Esophagus muscularis mucosa (tissue), 4 donors: ENCODE data around the gene THBS1. TPM values are rescaled to one million over a fixed set of nuclear protein-coding genes. Genes with fewer than 3 reads are reported as not detected.
A peak's percentile ranks its signal among the peaks of the same experiment; 100 is the strongest.

Experiments
- DNase-seq: peaks from one replicate; pipeline ENCODE4 v3.0.0-alpha.2; 2017; ENCODE audit errors: extremely low spot score
- H3K27ac ChIP-seq, 4 donors: fragments of 200-600 bp; sonication (generic); replicated peaks in 1 of 4; 1 replicate in 3 of 4; 2 replicates in 1 of 4; pipeline ENCODE4 v1.5.1; 2016 to 2019; ENCODE audit warnings: mild to moderate bottlenecking in 1 of 4
- H3K27me3 ChIP-seq, 4 donors: fragments of 200-600 bp; sonication (generic); one replicate each; pipeline versions ENCODE4 v1.5.1 to v1.6.0; 2016 to 2019
- H3K36me3 ChIP-seq, 4 donors: fragments of 200-600 bp; sonication (generic); one replicate each; pipeline ENCODE4 v1.5.1; 2016 to 2019
- H3K4me1 ChIP-seq, 4 donors: fragments of 200-600 bp; sonication (generic); one replicate each; pipeline ENCODE4 v1.5.1; 2016 to 2019
- H3K4me3 ChIP-seq, 4 donors: fragments of 200-600 bp; sonication (generic); 1 replicate in 2 of 4; 2 replicates in 2 of 4; pipeline ENCODE4 v1.5.1; 2016 to 2019; ENCODE audit warnings: mild to moderate bottlenecking in 4 of 4, moderate library complexity in 1 of 4
- H3K9me3 ChIP-seq, 4 donors: fragments of 200-600 bp; sonication (generic); 1 replicate in 3 of 4; 2 replicates in 1 of 4; pipeline ENCODE4 v1.5.1; 2016 to 2019
- CTCF ChIP-seq, 3 experiments: fragments of 200-600 bp in 2 of 3; fragments of 450-650 bp in 1 of 3; sonication (generic) in 2 of 3; IDR thresholded peaks; one replicate each; pipeline ENCODE4 v1.5.1; 2017 to 2019; ENCODE audit warnings: antibody characterized with exemption in 3 of 3, mild to moderate bottlenecking in 2 of 3, moderate library complexity in 1 of 3
- EP300 ChIP-seq: sonication (generic); formaldehyde crosslinking; IDR thresholded peaks from one replicate; pipeline ENCODE4 v1.6.1; 2017; ENCODE audit warnings: antibody characterized with exemption
- POLR2A ChIP-seq: fragments of 450-650 bp; IDR thresholded peaks from one replicate; pipeline ENCODE4 v1.6.1; 2017; ENCODE audit warnings: antibody characterized with exemption, moderate library complexity, mild to moderate bottlenecking, low read depth
- POLR2AphosphoS5 ChIP-seq, 2 donors: sonication (generic); formaldehyde crosslinking; IDR thresholded peaks; one replicate each; pipeline ENCODE4 v1.6.1; 2017; ENCODE audit warnings: antibody characterized with exemption in 2 of 2
- WGBS: methylation state at CpG from one replicate; pipeline ENCODE4 v1.1.5; 2018; 5-methylcytosine and 5-hydroxymethylcytosine counted together
- intact Hi-C: fragments of 100-400 bp; cut with DNase I; formaldehyde crosslinking; loops from one replicate; pipeline ENCODE4 v1.15.1; 2023
- total RNA-seq, 4 donors: library from RNA; depleted of rRNA; stranded (reverse); fragments of >200 nt; gene quantifications; one replicate each; pipeline versions ENCODE4 v1.1.0 to v1.2.1, GENCODE V29; 2016

THBS1 gene
- total RNA-seq, 4 donors from 2014 or later, result 188 to 4,072 (median 270) TPM

- Histone ChIP-seq H3K27ac (peak overlapping the region; percentile 87 to 96 (median 94)), H3K27me3 (peaks cover 0 to 3% (median 0%) of the 10 kb centered on the region in 4 donors), H3K4me1 (peaks cover 33 to 72% (median 69%) of the 10 kb centered on the region in 4 donors), H3K4me3 (peak overlapping the region; percentile 61 to 90 (median 77)), H3K36me3 (peaks cover 13 to 46% (median 42%) of the 10 kb centered on the region in 4 donors), H3K9me3 (peaks cover 0 to 3% (median 0%) of the 10 kb centered on the region in 4 donors)
- DNase-seq, result no peak
- TF ChIP-seq POLR2AphosphoS5 (IDR thresholded peaks at IDR 0.05) (no peak), EP300 (no peak), POLR2A (no peak), CTCF (IDR thresholded peaks at IDR 0.05) (no peak)
- WGBS, result 15% methylated on average over 18 of the region's 18 CpGs
- intact Hi-C loops, result loop anchor here (2.0 to 10.0 kb wide), 5 partner anchors 101 to 877 kb away; no protein-coding TSS in a partner anchor
Measured at GRCh38 chr15:39581242-39581792, 438 bp downstream of the THBS1 start.

GRCh38 chr15:39581793-39582285, 960 bp downstream of the THBS1 start:
- H3K27me3 ChIP-seq, result peaks cover 0 to 3% (median 0%) of the 10 kb centered on the region in 4 donors
- H3K27ac ChIP-seq, result peak overlapping the region; percentile 87 to 96 (median 94)
- H3K4me1 ChIP-seq, result peaks cover 38 to 78% (median 75%) of the 10 kb centered on the region in 4 donors
- DNase-seq, result peak; percentile 92
- H3K9me3 ChIP-seq, result peaks cover 0 to 3% (median 0%) of the 10 kb centered on the region in 4 donors
- WGBS, result 33% methylated on average over 7 of the region's 13 CpGs
- H3K4me3 ChIP-seq, result peak overlapping the region; percentile 61 to 90 (median 77)
- intact Hi-C loops, result loop anchor here (2.0 to 10.0 kb wide), 5 partner anchors 100 to 877 kb away; no protein-coding TSS in a partner anchor
- H3K36me3 ChIP-seq, result peaks cover 13 to 51% (median 48%) of the 10 kb centered on the region in 4 donors
- TF ChIP-seq EP300 (no peak), POLR2AphosphoS5 (IDR thresholded peaks at IDR 0.05) (peak in 1 of 2 donors; percentile 39), CTCF (IDR thresholded peaks at IDR 0.05) (peak; percentile 41 to 58 (median 50)), POLR2A (peak; percentile 16)

- Histone ChIP-seq H3K4me1 (peaks cover 44 to 84% (median 80%) of the 10 kb centered on the region in 4 donors), H3K9me3 (peaks cover 0 to 3% (median 0%) of the 10 kb centered on the region in 4 donors), H3K36me3 (peaks cover 18 to 57% (median 53%) of the 10 kb centered on the region in 4 donors), H3K27me3 (peaks cover 0 to 3% (median 0%) of the 10 kb centered on the region in 4 donors), H3K27ac (peak overlapping the region; percentile 87 to 96 (median 94)), H3K4me3 (peak overlapping the region; percentile 61 to 90 (median 77))
- no peak for TF ChIP-seq POLR2A
- no peak for TF ChIP-seq CTCF (IDR thresholded peaks at IDR 0.05)
- peak; percentile 20 to 66 for TF ChIP-seq POLR2AphosphoS5 (IDR thresholded peaks at IDR 0.05)
- intact Hi-C loops, result loop anchor here (5.0 to 10.0 kb wide), 3 partner anchors 100 to 878 kb away; no protein-coding TSS in a partner anchor
- WGBS, result 45% methylated on average over 20 of the region's 20 CpGs
- peak; percentile 92 for DNase-seq
Measured at GRCh38 chr15:39582286-39582976, 1.6 kb downstream of the THBS1 start.

GRCh38 chr15:39582977-39583595, 2.2 kb downstream of the THBS1 start:
- H3K36me3 ChIP-seq, result peaks cover 25 to 64% (median 60%) of the 10 kb centered on the region in 4 donors
- peaks cover 0 to 3% (median 0%) of the 10 kb centered on the region in 4 donors for H3K27me3 ChIP-seq
- intact Hi-C loops, result loop anchor here (5.0 to 10.0 kb wide), 3 partner anchors 99 to 878 kb away; no protein-coding TSS in a partner anchor
- peaks cover 46 to 88% (median 82%) of the 10 kb centered on the region in 4 donors for H3K4me1 ChIP-seq
- H3K27ac ChIP-seq, result peak overlapping the region; percentile 87 to 96 (median 94)
- TF ChIP-seq EP300, result no peak
- peak; percentile 13 for TF ChIP-seq POLR2A
- H3K9me3 ChIP-seq, result peaks cover 0 to 3% (median 0%) of the 10 kb centered on the region in 4 donors
- WGBS, result 47% methylated on average over 4 of the region's 4 CpGs
- DNase-seq, result no peak
- peak overlapping the region; percentile 61 to 90 (median 77) for H3K4me3 ChIP-seq
